HG02973 (cell line): Measurements from ENCODE around the gene RPA1.
"Not testable (repeated sequence)": the region's sequence is repeated elsewhere in the genome, so short reads cannot be mapped to it uniquely, and the experiment has no call there.

ENCODE experiments used
- ATAC-seq: cut with Tn5 transposase; IDR thresholded peaks from one replicate; pipeline ENCODE4 v1.9.1; 2021; ENCODE audit warnings: moderate library complexity; ENCODE audit not compliant: unreplicated experiment

The RPA1 gene

GRCh38 chr17:1813088-1813487 is 16.7 kb upstream of the RPA1 start:
- no peak for ATAC-seq

- ATAC-seq: no peak
Measured at GRCh38 chr17:1820528-1821252, 9.1 kb upstream of the RPA1 start.

- no peak for ATAC-seq
Measured at GRCh38 chr17:1829216-1829591, 601 bp upstream of the RPA1 start.

DNA sequence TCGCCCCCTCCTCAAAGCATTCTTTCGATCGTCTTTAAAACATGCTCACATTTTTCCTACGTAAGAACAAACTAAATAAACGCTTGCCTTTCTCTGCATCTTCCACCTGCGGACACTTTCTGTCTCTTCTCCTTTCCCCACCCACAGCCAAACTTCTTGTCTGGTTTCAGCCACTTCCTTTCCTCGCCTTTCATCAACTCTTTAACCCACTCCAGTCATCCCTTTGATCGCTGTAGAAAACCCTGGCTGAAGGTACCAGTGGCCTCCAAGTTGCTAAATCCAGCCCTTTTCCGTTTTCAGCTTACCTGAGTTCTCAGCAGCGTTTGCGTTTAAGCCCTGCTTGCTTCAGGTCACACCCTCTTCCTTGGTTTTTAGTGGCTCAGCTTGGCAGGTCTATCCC is 483 bp downstream of the RPA1 start:
- ATAC-seq: no peak

DNA sequence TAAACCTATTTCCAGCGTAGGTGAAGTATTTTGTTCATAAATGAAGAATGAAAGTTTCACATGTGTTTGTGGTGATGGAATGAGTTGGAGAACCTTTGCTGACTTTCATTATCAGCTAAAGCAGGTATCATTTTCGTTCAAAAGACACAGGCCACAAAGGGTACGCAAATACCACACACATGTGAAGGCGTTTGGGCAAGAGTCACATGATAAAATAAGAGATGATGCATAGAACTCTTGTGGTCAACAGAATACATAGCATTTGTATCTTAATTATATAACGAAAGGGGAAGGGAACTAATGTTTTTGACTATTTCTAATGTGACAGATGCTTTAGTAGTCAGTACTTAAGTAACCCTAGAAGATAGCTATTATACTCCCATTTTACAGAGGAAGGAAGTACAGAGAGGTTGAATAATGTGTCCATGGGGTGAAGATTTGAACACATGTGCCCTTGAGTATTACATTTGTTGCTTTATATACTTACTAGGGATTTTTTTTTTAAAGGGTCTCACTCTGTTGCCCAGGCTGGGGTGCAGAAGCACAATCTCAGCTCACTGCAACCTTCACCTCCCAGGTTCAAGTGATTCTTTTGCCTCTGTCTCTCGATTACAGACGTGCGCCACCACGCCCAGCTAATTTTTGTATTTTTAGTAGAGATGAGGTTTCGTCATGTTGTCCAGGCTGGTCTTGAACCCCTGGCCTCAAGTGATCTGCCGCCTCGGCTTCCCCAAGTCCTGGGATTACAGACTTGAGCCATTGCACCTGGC is 4.8 kb downstream of the RPA1 start:
- peak; percentile 64 for ATAC-seq

GRCh38 chr17:1839516-1839915 is 9.7 kb downstream of the RPA1 start:
- no peak for ATAC-seq

GRCh38 chr17:1843947-1844346 is 14.1 kb downstream of the RPA1 start:
- ATAC-seq: no peak

DNA sequence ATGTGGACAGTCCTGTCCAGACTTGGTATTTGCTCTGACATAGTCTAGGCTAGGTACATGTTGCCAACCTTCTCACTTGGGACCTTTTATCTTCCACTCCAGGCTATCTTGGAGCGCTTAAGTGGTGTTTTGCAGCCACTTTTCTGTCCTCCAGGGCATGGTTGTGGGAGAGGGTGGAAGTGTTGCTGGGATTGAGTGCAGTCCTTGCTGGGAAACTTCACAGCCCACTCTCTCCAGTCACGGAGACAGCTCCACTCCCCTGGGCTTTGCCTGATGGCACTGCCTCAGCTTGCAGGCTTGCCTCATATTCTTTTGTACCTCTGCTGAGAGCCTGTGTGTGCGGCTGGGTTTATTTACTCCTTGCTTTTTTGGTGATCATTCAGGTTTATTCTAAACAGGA is 17.4 kb downstream of the RPA1 start:
- ATAC-seq: no peak

GRCh38 chr17:1852327-1852726 is 22.5 kb downstream of the RPA1 start:
- no peak for ATAC-seq

GRCh38 chr17:1853698-1854097 is 23.9 kb downstream of the RPA1 start:
- ATAC-seq: no peak

- ATAC-seq: not testable (repeated sequence)
Measured at GRCh38 chr17:1856462-1856861, 26.7 kb downstream of the RPA1 start.

GRCh38 chr17:1860978-1861377 is 31.2 kb downstream of the RPA1 start:
- ATAC-seq: no peak

DNA sequence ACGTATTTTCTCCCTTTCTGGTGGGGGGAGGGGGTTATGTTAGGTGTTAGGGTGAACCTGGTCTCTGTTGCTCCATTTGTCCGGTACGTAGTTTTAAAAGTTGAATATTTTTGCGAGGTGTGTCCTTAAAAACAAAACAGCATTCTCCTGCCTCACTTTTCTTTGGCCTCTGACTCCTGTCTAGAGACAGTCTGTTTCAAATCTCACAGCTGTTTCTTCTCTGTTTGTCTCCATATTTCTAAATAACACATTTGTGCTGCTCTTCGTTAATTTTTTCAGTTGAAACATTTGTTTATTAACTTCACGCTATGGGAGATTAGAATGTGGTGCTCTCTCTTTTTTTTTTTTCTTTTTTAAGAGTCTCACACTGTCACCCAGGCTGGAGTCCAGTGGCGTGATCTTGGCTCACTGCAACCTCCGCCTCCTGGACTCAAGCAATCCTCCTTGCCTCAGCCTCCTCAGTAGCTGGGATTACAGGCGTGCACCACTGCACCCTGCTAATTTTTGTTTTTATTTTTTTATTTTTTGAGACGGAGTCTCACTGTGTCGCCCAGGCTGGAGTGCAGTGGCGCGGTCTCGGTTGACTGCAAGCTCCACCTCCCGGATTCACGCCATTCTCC is 31.7 kb downstream of the RPA1 start:
- ATAC-seq: no peak

GRCh38 chr17:1865252-1866037 is 35.6 kb downstream of the RPA1 start:
- ATAC-seq: no peak

DNA sequence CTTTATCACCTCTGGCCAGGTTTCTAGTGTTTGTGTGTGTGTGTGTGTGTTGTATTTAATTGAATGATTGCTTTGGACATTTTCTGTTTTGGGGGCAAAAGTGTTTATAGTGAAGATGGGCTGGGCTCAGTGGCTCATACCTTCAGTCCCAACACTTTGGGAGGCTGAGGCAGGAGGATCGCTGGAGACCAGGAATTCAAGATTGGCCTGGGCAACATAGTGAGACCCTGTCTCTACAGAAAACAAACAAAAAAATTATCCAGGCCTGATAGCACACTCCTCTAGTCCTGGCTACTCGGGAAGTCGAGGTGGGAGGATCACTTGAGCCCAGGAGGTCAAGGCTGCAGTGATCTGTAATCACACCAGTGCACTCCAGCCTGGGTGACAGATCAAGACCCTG is 37.5 kb downstream of the RPA1 start:
- no peak for ATAC-seq

GRCh38 chr17:1868090-1868489 is 38.3 kb downstream of the RPA1 start:
- ATAC-seq: no peak

- no peak for ATAC-seq
Measured at GRCh38 chr17:1870592-1870991, 40.8 kb downstream of the RPA1 start.

- no peak for ATAC-seq
Measured at GRCh38 chr17:1871756-1872155, 42.0 kb downstream of the RPA1 start.

DNA sequence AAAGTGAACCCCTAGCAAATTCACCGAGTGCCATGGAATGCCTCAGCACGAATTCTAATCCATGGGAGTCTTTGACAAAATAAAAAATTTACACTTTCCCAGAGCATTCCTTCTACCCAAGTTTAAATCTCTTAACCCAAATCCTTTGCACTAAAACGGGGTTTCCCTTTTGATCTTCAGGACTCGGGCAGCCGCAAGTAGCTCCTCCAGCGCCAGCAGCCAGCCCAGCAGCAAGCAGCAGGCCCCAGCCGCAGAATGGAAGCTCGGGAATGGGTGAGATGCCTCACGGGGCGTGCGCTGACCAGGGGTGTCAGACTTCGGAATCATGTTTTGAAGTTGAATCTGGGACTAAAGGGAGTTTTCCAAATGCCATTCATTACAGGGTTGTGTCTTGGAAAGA is 42.4 kb downstream of the RPA1 start:
- ATAC-seq: no peak

DNA sequence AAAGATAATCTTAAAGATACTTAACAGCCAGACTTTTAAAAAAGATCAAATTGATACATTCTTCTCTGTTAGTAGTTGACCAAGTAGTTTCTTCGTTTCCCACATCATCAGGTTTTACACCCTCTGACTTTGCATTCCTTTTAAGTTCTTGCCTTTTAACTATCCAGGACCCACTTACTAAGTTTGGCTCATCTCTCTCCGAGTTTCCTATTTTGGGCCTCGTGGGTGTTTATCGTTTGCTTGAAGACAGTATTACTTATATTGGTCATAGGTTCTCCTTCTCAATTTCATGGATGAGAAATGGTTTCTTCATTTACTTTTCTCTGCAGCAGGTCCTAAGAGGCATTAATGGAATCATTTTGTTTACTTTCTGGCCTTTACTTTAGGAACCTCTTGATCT is 43.2 kb downstream of the RPA1 start:
- no peak for ATAC-seq

GRCh38 chr17:1873418-1873817 is 43.6 kb downstream of the RPA1 start:
- ATAC-seq: no peak
